CD14-positive monocyte (primary cell): ENCODE measurements around the gene MAP2K7. TPM values are rescaled to one million over a fixed set of nuclear protein-coding genes. Genes with fewer than 3 reads are reported as not detected.
A peak's percentile ranks its signal among the peaks of the same experiment; 100 is the strongest.

Experiments used
- DNase-seq, 3 donors: peaks; one replicate each; pipeline ENCODE4 v3.0.0-alpha.2; 2011 to 2022
- H2AFZ ChIP-seq: 2 replicates; pipeline ENCODE4 v1.6.0; 2012; ENCODE audit warnings: mild to moderate bottlenecking, low read depth, low read length, inconsistent platforms; ENCODE audit not compliant: insufficient read depth, poor library complexity, severe bottlenecking
- H3K27ac ChIP-seq, 2 donors: 1 replicate in 1 of 2; 2 replicates in 1 of 2; pipeline ENCODE4 v1.5.1; 2012 to 2013; ENCODE audit warnings: low read length in 2 of 2, control low read depth in 1 of 2, inconsistent platforms in 1 of 2, low read depth in 1 of 2, mild to moderate bottlenecking in 1 of 2
- H3K27me3 ChIP-seq, 2 donors: one replicate each; pipeline versions ENCODE4 v1.6.0 to v1.6.1; 2011 to 2013; ENCODE audit warnings: low read length in 2 of 2; ENCODE audit not compliant: control insufficient read depth in 2 of 2, insufficient read depth in 2 of 2
- H3K36me3 ChIP-seq, 2 donors: replicated peaks in 1 of 2; 1 replicate in 1 of 2; 2 replicates in 1 of 2; pipeline versions ENCODE4 v1.5.1 to v1.6.1; 2012 to 2013; ENCODE audit warnings: low read length in 2 of 2, control low read depth in 1 of 2, inconsistent platforms in 1 of 2, mild to moderate bottlenecking in 1 of 2; ENCODE audit not compliant: insufficient read depth in 2 of 2, control insufficient read depth in 1 of 2
- H3K4me1 ChIP-seq, 2 donors: 1 replicate in 1 of 2; 2 replicates in 1 of 2; pipeline versions ENCODE4 v1.5.1 to v1.6.1; 2012 to 2013; ENCODE audit warnings: low read length in 2 of 2, control low read depth in 1 of 2, inconsistent platforms in 1 of 2, mild to moderate bottlenecking in 1 of 2, moderate library complexity in 1 of 2; ENCODE audit not compliant: insufficient read depth in 2 of 2, control insufficient read depth in 1 of 2
- H3K4me2 ChIP-seq: replicated peaks from 2 replicates; pipeline ENCODE3; 2012; ENCODE audit warnings: low read length, moderate library complexity, mild to moderate bottlenecking; ENCODE audit not compliant: poor library complexity, severe bottlenecking; ENCODE audit errors: extremely low read depth
- H3K4me3 ChIP-seq, 3 experiments: fragments of 200-600 bp in 1 of 3; sonication (generic) in 1 of 3; replicated peaks in 1 of 3; 1 replicate in 2 of 3; 2 replicates in 1 of 3; pipeline ENCODE4 v1.5.1; 2011 to 2013; ENCODE audit warnings: low read length in 3 of 3, mild to moderate bottlenecking in 3 of 3, control low read depth in 2 of 3, low read depth in 2 of 3, inconsistent platforms in 1 of 3, moderate library complexity in 1 of 3
- H3K79me2 ChIP-seq: 2 replicates; pipeline ENCODE4 v1.6.0; 2012; ENCODE audit warnings: mild to moderate bottlenecking, control low read depth, inconsistent platforms, low read length, moderate library complexity; ENCODE audit not compliant: insufficient read depth
- H3K9ac ChIP-seq: 2 replicates; pipeline ENCODE4 v1.6.0; 2017; ENCODE audit warnings: low read length, mild to moderate bottlenecking; ENCODE audit not compliant: insufficient read depth, poor library complexity, severe bottlenecking
- H3K9me3 ChIP-seq, 2 donors: replicated peaks in 1 of 2; 1 replicate in 1 of 2; 2 replicates in 1 of 2; pipeline versions ENCODE4 v1.5.1 to v1.6.1; 2012 to 2013; ENCODE audit warnings: low read length in 2 of 2, control low read depth in 1 of 2; ENCODE audit not compliant: control insufficient read depth in 1 of 2, insufficient read depth in 1 of 2
- H4K20me1 ChIP-seq: 2 replicates; pipeline ENCODE4 v1.6.0; 2012; ENCODE audit warnings: mild to moderate bottlenecking, low read length, control low read depth, moderate library complexity; ENCODE audit not compliant: insufficient read depth
- H3K27ac Mint-ChIP-seq, 7 donors: one replicate each; pipeline ENCODE4 v1.8.0; 2020; ENCODE audit warnings: mild to moderate bottlenecking in 7 of 7, mixed read lengths in 7 of 7, moderate library complexity in 6 of 7, inconsistent platforms in 2 of 7
- H3K27me3 Mint-ChIP-seq, 3 donors: one replicate each; pipeline ENCODE4 v1.8.0; 2021 to 2022; ENCODE audit warnings: low read depth in 3 of 3, mild to moderate bottlenecking in 3 of 3, mixed read lengths in 3 of 3, moderate library complexity in 3 of 3, inconsistent platforms in 1 of 3
- H3K36me3 Mint-ChIP-seq, 2 donors: one replicate each; pipeline ENCODE4 v1.8.0; 2020; ENCODE audit warnings: mixed read lengths in 2 of 2, inconsistent platforms in 1 of 2, mild to moderate bottlenecking in 1 of 2
- H3K4me1 Mint-ChIP-seq: one replicate; pipeline ENCODE4 v1.8.0; 2020; ENCODE audit warnings: mild to moderate bottlenecking, mixed read lengths
- H3K4me3 Mint-ChIP-seq, 2 donors: one replicate each; pipeline ENCODE4 v1.8.0; 2020; ENCODE audit warnings: mild to moderate bottlenecking in 2 of 2, mixed read lengths in 2 of 2, moderate library complexity in 1 of 2
- H3K9me3 Mint-ChIP-seq, 7 donors: one replicate each; pipeline ENCODE4 v1.8.0; 2020 to 2022; ENCODE audit warnings: mixed read lengths in 7 of 7, mild to moderate bottlenecking in 6 of 7, moderate library complexity in 6 of 7, inconsistent platforms in 2 of 7
- WGBS: methylation state at CpG from one replicate; pipeline ENCODE4 v1.1.5; 2013; ENCODE audit warnings: missing lambda C conversion rate; ENCODE audit not compliant: insufficient coverage; 5-methylcytosine and 5-hydroxymethylcytosine counted together
- intact Hi-C, 2 donors: fragments of 100-400 bp; cut with micrococcal nuclease; formaldehyde crosslinking; loops; one replicate each; pipeline versions ENCODE4 v1.15.0 to v1.15.1; 2023
- polyA plus RNA-seq, 3 donors: library from polyadenylated mRNA; depleted of rRNA in 1 of 3; unstranded in 2 of 3; stranded (reverse) in 1 of 3; fragments of 300-500 nt in 2 of 3; fragments of >200 nt in 1 of 3; fragmentation: Illumina TruSeq in 2 of 3; gene quantifications; 1 replicate in 2 of 3; 2 replicates in 1 of 3; pipeline ENCODE4 v1.2.3, GENCODE V29; 2012 to 2021
- TF ChIP-seq, protein P1 (sequence below): fragments of 200-600 bp; IDR thresholded peaks from one replicate; pipeline ENCODE4 v1.8.0; 2022; ENCODE audit warnings: antibody characterized with exemption, mild to moderate bottlenecking

The MAP2K7 gene
- polyA plus RNA-seq, 3 donors, result 0.92 to 39.5 (median 1.5) TPM

DNA sequence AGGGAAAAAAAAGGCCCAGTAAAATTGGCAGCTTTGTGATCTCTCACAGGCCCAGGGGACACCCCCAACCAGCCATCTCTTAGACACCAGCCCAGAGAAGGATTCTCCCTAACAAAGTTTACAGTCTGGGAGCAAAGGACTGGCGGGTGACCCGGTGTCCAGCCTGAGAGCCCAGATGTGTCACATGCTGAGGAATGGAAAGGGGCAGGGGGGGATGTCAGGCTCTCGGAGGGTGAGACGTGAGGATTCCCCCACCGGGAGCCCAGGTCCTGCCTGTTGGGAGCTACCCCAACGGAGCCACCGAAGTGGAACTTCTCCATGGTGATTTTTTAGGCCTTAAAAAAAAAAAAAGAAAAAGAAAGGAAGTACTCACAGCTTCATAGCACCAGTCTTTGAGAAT is 27.1 kb downstream of the MAP2K7 start:
- Histone ChIP-seq H3K79me2 (no peaks in the 10 kb centered on the region), H3K4me3 (no peak overlapping the region), H3K9me3 (no peaks in the 10 kb centered on the region), H4K20me1 (peaks cover 4% of the 10 kb centered on the region), H3K27ac (no peak overlapping the region), H3K4me2 (no peak overlapping the region), H3K4me1 (peaks cover 4 to 6% of the 10 kb centered on the region in 2 donors), H2AFZ (no peak overlapping the region), H3K9ac (no peak overlapping the region), H3K36me3 (peaks cover 50 to 56% of the 10 kb centered on the region in 2 donors), H3K27me3 (no peaks in the 10 kb centered on the region)
- H3K9me3 Mint-ChIP-seq, result peaks cover 0 to 2% (median 0%) of the 10 kb centered on the region in 7 donors
- WGBS, result no CpG with 5 or more reads among the region's 7 CpGs
- H3K27me3 Mint-ChIP-seq, result peaks cover 2 to 6% (median 4%) of the 10 kb centered on the region in 3 donors
- peaks cover 42 to 61% of the 10 kb centered on the region in 2 donors for H3K36me3 Mint-ChIP-seq
- DNase-seq, result no peak
- peak overlapping the region in 1 of 7 donors; percentile 18 for H3K27ac Mint-ChIP-seq
- no peak overlapping the region for H3K4me3 Mint-ChIP-seq
- intact Hi-C loops, result no loop called here
- TF ChIP-seq, protein P1, sequence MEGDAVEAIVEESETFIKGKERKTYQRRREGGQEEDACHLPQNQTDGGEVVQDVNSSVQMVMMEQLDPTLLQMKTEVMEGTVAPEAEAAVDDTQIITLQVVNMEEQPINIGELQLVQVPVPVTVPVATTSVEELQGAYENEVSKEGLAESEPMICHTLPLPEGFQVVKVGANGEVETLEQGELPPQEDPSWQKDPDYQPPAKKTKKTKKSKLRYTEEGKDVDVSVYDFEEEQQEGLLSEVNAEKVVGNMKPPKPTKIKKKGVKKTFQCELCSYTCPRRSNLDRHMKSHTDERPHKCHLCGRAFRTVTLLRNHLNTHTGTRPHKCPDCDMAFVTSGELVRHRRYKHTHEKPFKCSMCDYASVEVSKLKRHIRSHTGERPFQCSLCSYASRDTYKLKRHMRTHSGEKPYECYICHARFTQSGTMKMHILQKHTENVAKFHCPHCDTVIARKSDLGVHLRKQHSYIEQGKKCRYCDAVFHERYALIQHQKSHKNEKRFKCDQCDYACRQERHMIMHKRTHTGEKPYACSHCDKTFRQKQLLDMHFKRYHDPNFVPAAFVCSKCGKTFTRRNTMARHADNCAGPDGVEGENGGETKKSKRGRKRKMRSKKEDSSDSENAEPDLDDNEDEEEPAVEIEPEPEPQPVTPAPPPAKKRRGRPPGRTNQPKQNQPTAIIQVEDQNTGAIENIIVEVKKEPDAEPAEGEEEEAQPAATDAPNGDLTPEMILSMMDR, result no peak
- H3K4me1 Mint-ChIP-seq, result peaks cover 4% of the 10 kb centered on the region

DNA sequence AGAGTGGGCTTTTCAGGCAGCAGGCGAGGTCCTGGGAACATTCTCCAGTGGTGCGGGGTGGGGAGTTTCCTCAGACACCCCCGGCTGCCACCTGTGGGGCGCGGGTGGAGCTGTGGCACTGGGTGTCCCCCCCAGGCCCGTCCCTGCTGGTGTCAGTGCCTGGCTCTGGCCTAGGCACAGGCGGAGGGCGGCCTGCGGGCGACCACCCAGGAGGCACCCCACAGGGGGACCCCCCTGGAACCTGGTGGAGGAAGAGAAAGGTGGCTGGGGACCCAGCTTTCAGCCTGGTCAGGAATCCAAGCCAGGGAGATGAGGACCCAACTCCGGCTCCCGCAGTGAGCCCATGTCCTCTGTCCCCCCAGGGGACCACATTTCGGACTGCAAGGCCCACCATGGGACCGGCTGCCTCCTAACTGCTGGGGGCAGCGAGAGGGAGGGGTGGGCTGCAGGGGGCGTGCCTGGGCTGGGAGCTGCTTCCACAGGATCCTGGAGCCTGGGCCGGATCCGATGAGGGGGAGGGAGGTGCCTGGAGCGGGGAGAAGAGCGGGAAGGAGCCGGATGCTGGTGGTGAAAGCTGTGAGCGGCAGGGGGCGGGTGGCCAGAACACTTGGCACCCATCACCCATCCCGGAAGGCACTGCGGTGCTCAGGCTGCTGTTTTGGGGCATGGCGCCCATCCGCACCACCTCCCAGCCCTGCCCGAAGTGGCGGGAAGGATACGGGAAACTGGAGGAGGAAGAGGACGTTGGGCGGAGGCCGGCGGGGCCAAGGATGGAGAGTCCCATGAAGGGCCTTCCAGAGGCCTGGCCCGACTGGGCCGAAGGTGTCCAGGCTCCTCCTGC is 27.8 kb downstream of the MAP2K7 start:
- WGBS, result 97% methylated on average over 28 of the region's 36 CpGs
- Mint-ChIP-seq H3K27me3 (peaks cover 1 to 3% (median 2%) of the 10 kb centered on the region in 3 donors), H3K4me1 (peaks cover 1% of the 10 kb centered on the region), H3K27ac (peak overlapping the region in 1 of 7 donors; percentile 6), H3K4me3 (no peak overlapping the region), H3K9me3 (peaks cover 0 to 2% (median 0%) of the 10 kb centered on the region in 7 donors), H3K36me3 (peaks cover 48 to 66% of the 10 kb centered on the region in 2 donors)
- Histone ChIP-seq H3K4me1 (peaks cover 0 to under 1% of the 10 kb centered on the region in 2 donors), H3K27me3 (no peaks in the 10 kb centered on the region), H3K27ac (no peak overlapping the region), H3K36me3 (peaks cover 55 to 63% of the 10 kb centered on the region in 2 donors), H4K20me1 (peaks cover 2% of the 10 kb centered on the region), H3K9ac (no peak overlapping the region), H3K4me2 (no peak overlapping the region), H3K4me3 (no peak overlapping the region), H3K79me2 (no peaks in the 10 kb centered on the region), H3K9me3 (no peaks in the 10 kb centered on the region), H2AFZ (no peak overlapping the region)
- intact Hi-C loops, result no loop called here
- DNase-seq, result no peak
- TF ChIP-seq, protein P1, result no peak
